Measurements from ENCODE around the gene GALE.
A peak's percentile ranks its signal among the peaks of the same experiment; 100 is the strongest.
"Not testable (repeated sequence)": the region's sequence is repeated elsewhere in the genome, so short reads cannot be mapped to it uniquely, and the experiment has no call there.

The GALE gene

DNA sequence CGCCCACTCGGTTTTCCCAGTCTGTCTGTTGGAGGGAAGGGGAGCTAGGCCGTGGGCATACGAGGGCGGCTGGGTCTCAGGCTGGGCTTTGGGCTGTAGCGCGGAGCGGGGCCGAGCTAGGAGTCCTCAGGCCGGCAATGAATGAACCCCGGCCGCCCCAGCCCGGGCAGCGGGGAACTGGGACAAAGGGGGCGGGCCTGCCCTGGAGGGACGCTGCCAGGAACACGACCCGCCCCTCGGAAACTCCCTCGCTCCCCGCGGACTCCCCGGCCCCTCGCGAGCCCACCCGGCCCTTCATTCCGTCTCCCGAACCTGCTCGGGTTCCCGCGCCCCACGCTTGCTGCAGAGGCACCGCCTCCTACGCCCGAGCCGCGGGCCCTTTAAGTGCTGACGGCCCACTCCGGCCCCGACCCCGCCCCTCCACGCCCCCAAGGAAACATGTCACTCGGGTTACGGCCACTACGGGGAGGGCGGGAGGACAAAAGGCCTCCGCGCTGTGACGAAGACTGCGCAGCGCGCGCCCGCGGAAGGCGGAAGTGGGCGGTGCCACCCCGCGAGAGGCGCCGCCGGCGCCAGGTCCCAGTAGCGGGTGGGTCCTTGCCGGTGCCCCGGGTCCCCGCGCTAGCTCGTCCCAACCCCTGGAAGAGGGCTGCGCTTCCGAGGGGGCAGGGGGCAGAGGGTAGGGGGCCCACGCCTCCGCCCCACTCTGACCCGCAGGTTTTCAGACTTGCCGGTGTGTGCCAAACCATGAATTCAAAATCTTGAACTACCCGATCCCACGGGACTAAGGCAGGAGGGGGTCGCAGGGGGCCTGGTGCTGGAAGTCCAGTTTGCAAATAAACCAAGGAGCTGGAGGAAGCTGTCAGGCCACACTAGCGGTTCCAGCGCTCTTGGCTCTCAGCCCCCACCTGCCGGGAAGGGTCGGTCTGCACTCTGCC, at the start of gene GALE:
TSS of gene GALE (minus strand) at position 355 of the 938 bp plus-strand sequence. CDS start 1,747 bp downstream, outside the sequence.
- peak; percentile 65 to 97 (median 93) for DNase-seq

DNA sequence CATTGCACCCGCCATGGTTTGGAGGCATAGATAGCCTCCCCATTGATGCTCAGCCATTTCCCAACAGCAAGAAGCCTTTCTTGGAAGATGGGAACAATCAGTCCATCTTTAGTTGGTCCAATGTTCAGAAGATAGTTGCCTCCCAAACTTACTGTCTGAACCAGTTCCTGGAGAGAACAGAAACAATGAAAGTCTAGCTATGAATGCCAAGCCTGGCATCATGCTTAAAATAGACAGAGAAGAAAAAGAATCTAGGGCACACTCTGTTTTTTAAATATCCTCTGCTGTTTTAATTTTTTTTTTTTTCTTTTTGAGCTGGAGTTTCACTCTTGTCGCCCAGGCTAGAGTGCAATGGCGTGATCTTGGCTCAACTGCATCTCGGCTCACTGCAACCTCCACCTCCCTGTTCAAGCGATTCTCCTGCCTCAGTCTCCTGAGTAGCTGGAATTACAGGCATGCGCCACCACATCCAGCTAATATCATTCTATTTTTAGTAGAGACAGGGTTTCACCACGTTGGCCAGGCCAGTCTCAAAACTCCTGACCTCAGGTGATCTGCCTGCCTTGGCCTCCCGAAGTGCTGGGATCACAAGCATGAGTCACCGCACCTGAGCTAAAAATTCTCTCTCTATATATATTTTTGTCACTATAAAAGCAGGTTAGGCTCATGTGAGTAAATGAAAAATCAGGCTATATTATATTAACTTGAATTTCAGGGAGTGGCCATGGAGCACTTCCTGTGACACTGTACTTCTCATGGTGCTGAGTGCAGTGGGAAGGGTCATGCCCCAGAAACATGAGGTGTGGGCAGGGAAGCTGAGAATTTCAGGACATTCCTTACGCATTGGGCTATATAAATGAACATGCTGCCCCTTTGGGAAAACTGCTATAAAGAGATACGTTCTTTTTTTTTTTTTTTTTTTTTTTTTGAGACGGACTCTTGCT, 48.4 kb upstream of the GALE start:
- no peak for DNase-seq

DNA sequence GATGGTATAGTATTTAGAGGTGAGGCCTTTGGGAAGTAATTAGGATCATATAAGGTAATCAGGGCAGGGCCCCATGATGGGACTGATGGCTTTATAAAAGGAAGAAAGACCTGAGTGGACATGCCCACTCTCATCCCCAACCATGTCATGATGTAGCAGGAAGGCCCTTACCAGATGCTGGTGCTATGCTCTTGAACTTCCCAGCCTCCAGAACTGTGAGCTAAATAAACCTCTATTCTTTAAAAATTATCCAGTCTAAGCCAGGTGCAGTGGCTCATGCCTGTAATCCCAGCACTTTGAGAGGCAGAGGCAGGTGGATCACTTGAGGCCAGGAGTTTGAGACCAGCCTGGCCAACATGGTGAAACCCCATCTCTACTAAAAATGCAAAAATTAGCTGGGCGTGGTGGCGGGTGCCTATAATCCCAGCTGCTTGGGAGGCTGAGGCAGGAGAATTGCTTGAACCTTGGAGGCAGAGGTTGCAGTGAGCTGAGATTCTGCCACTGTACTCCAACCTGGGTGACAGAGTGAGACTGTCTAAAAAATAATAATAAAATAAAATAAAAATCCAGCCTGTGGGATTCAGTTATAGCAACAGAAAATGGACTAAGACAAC, 47.0 kb upstream of the GALE start:
- DNase-seq, result not testable (repeated sequence)

DNA sequence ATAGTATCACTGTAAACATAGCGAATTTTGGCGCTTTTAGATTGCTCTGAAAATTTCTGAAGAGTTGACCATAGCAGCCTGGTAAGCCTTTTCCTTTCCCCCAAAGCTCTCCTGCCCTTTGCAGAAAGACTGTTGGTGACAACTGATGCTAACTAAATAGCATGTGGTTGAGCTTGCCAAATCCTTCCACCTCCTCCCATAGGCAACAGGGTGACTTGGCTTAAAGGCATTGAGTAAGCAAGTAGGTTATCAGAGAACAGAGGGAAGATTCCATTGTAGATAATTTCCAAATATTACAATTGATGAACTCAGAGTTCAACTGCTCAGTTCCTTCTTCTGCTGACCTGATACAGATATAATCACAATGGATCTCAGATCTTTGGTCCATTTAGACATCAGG, 44.6 kb upstream of the GALE start:
- DNase-seq, result no peak

DNA sequence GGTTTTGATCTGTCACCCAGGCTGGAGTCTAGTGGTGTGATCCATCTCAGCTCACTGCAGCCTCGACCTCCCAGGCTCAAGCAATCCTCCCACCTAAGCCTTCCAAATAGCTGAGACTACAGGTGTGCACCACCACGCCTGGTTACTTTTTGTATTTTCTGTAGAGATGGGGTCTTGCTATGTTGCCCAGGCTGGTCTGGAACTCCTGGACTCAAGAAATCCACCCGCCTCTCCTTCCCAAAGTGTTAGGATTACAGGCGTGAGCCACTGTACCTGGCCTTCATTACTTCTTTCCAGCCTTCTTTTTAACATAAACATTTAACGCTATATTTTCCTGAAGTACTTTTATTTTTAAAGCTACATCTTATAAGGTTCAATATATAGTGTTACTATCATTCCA, 43.1 kb upstream of the GALE start:
- DNase-seq, result no peak

DNA sequence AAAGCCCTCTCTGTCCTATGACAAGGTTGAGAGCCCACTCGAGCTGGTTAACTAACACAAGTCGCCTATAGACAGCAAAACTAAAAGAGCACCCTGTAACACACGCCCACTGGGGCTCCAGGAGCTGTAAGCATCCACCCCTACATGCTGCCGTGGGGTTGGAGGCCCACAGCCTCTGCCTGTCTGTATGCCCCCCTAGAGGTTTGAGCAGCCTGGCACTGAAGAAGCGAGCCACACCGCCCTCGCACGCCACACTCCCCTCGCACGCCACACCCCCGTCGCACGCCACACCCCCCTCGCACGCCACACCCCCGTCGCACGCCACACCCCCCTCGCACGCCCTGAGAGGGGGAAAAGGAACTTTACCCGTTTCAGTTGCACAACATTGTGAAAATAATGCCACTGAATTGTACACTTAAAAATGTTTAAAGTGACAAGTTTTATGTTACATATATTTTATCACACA, 37.9 kb upstream of the GALE start:
- DNase-seq, result peak in 8 of 14 donors; percentile 1 to 23 (median 8)

DNA sequence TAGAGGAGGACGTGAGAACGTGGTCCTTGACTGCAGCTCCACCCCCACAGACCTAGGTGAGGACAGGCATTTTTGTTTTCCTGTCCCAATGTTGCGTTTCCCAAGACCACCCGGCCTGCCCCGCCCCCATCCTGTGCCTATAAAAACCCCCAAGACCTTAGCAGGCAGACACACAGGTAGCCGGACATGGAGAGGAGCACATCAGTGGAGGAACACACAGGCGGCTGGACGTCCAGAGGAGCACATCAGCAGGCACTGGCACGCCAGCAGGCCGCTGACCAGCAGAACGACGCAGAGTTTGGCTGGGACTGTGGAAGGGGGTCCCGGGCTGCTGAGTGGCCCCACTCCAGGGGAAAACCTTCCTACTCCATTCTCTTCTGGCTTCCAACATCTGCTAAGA, 37.4 kb upstream of the GALE start:
- no peak for DNase-seq

DNA sequence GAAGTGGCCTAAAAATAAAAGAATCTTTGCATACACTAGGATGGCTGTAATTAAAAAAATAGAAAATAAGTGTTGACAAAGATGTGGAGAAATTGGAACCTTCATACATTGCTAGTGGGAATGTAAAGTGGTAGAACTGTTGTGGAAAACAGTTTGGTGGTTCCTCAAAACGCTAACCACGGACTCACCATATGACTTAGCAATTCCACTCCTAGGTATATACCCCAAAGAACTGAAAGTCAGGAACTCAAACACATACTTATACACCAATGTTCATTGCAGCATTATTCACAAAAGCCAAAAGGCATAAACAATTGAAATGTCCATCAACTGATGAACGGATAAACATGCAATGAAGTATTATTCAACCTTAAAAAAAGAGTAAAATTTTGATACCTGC, 35.5 kb upstream of the GALE start:
- no peak for DNase-seq

DNA sequence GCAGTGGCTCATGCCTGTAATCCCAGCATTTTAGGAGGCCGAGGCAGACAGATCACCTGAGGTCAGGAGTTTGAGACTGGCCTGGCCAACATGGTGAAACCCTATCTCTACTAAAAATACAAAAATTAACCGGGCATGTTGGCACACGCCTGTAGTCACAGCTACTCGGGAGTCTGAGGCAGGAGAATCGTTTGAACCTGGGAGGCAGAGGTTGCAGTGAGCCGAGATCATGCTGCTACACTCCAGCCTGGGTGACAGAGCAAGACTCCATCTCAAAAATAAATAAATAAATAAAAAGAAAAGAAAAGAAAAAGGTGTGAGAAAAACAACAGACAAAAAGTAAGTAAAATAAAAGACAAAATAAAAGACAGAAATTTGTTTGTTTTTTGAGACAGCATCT, 33.6 kb upstream of the GALE start:
- not testable (repeated sequence) for DNase-seq

DNA sequence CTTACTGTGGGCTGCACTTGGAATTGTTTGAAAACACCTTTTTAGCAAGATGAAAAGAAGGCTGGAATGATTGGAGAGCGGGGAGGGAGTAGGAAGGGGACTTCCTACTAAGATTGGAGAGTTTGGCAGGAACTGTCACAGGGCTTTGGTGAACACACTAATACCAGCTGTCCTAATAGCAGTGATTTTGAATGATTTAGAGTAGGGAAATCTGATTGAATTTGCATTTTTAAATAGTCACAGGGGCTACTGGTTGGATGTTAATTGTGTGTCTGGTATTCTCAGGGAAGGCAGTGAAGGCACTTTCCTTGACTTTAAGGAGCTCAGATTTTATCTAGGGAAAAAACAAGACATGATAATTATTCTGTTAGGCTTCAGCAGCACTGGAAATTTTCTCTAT, 27.2 kb upstream of the GALE start:
- no peak for DNase-seq

DNA sequence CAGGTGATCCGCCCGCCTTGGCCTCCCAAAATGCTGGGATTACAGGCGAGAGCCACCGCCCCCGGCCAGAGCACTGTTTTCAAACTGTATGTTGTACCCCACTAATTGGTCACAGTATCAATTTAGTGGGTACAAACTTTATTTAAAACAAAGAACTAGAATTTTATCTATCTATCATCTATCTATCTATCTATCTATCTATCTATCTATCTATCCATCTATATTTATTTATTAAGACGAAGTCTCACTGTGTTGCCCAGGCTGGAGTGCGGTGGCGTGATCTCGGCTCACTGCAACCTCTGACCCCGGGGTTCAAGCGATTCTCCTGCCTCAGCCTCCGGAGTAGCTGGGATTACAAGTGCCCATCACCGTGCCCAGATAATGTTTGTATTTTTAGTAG, 26.0 kb upstream of the GALE start:
- not testable (repeated sequence) for DNase-seq

DNA sequence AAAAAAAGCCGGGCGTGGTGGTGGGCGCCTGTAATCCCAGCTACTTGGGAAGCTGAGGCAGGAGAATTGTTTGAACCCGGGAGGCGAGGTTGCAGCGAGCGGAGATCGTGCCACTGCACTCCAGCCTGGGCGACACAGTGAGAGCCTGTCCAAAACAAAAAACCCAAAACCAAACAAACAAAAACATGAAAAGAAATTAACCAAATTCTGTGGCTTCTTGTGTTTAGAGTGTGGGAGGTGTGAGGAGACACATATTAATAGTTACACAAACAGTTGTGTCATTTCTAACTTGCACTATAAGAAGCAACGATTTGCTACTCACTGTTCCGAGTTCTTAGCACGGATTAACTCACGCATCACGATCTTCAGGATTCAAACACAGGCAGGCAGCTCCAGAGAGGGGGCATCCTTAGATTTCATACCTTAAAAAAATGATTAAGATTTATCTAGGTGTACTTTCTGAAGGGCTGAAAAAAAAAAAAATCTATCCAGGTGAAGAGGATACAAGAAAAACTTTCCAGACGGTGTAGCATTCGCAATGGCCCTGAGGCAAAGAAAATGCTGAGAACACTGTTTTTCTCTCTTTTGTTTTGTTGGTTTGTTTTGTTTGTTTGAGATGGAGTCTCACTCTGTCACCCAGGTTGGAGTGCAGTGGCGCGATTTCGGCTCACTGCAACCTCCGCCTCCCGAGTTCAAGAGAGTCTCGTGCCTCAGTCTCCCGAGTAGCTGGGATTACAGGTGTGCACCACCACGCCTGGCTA, 25.4 kb upstream of the GALE start:
- peak in 1 of 14 donors; percentile 1 for DNase-seq

DNA sequence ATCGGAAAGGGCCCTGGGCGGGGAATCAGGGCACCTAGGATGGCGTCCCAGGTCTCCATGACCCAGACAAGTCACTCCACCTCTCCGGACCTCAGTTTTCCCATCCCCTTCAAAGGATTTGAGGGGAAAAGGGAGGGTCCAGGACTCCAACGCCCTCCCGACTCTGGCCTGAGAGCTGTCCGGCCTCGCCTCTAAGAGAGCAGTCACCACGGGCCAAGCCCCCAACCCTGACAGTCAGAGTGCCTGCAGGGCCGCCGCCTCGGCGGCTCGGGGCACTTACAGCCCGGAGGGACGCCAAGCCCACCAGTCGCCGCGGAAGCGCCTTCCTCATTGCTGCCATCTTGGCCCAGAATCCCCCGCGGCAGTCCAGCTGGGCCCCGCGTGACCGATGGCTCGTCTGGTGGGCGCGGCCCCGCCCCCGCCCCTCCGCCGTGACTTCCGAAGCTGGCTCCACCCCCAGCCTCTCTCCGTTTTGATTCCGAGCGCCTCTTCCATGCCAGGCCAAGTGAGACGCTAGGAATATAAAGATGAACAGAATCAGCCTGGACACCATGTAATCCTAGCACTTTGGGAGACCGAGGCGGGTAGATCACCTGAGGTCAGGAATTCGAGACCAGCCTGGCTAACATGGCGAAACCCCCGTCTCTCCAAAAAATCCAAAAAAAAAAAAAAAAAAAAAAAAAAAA, 24.7 kb upstream of the GALE start, which contains the start of gene HMGCL:
TSS of gene HMGCL (minus strand) at position 354 of the 686 bp plus-strand sequence. CDS start at position 340, 14 bp downstream.
- DNase-seq, result peak; percentile 48 to 93 (median 84)

DNA sequence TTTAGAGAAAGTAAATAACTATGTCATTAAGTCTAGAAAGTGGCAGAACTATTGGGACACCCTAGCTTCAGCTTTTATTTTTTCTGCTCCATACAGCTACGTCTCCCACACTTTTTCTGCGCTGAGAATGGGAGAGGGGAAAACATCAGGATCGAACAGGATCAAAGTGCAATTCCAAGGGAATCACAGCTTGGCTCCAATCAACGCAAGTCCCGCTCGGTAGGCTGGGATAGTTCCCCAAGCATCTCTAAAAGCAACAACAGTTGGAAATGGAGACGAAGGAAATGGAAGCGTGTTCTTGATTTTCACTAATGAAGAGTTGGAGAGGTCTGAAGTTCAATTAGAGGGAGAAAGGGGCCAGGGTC, 24.1 kb upstream of the GALE start:
- DNase-seq, result no peak

DNA sequence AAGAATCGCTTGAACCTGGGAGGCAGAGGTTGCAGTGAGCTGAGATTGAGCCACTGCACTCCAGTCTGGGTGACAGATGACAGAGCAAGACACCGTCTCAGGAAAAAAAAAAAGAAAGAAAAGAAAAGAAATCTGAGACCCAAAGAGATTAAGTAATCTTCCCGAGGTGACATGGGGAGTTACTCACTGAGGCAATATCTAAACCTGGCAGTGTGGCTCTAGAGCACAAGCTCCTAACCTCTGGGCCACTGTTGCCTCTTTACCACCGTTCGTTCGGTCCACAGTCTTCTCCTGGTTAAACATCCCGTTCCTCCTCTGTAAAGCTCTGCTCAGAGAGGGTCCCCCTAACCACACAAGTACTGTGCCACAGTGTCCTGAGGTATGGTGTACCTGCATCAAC, 23.2 kb upstream of the GALE start:
- DNase-seq, result no peak

DNA sequence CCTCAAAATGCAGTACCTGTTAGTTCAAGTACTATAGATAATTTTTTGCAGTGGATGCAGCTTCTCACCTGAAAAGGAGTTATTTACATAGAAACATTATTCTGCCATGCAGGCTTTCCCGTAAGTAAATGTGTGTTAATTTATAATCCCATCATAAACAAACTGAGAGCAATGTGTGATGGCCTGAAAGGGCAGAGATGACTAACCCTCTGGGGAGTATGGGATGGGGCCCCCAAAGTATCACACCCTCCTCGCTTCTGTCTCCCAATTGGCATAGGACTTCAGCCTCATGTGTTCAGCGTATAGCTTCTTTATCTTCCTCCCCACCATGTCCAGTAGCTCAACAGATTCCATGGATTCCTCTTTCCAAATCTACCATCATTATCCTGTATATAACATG, 17.1 kb upstream of the GALE start:
- no peak for DNase-seq

DNA sequence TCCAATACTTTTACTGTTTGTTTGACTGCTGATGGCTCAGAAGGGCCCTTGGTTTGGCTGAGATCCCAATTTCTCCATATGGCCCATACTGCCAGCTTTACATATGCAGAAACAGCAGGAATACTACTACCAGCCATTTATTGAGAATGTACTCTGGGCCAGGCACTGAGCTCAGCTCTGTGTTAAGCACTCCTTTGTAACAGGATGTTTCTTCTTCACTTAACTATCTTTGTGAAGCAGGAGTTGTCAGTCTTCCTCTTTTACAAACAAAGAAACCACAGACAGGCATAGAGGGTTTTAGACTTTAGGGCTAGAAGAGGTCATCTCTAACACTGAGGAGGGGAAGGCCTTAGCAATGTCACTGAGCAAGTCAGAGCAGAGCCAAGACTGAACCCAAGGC, 16.4 kb upstream of the GALE start:
- no peak for DNase-seq

DNA sequence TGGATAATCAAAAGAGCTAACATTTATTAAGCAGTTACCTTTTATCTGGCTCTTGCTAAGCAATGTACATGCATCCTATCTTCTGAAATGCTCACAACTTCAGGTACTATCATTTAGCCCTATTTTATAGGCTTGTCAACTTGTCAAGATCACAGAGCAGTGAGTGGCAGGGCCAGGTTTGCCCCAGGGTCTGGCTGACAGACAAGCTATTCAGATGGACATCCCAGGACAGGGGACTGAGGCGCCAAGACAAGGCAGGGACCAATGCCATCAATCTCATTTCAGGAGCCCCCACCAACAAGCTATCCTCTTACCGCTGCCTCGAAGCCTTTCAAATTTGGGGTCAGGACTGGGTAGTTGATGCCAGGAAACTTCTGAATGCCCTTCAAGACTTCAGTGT, 15.8 kb upstream of the GALE start:
- no peak for DNase-seq

DNA sequence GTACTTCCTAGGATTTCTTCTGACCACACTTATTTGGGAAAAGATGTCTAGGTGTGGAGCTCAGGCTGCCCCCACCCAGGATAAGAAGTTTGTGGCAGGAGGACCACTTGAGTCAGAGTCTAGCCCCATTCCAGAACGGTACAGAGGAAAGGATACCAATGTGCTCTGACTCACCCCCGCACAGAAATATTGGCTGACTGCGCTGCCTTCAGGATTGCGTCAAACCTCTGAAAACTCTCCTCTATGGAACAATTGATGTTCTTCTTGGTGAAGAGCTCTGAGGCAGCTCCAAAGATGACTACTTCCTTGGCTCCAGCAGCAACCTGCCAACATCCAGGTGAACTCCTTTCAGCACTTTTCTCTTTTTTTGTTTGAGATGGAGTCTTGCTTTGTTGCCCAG, 13.5 kb upstream of the GALE start:
- DNase-seq, result no peak

DNA sequence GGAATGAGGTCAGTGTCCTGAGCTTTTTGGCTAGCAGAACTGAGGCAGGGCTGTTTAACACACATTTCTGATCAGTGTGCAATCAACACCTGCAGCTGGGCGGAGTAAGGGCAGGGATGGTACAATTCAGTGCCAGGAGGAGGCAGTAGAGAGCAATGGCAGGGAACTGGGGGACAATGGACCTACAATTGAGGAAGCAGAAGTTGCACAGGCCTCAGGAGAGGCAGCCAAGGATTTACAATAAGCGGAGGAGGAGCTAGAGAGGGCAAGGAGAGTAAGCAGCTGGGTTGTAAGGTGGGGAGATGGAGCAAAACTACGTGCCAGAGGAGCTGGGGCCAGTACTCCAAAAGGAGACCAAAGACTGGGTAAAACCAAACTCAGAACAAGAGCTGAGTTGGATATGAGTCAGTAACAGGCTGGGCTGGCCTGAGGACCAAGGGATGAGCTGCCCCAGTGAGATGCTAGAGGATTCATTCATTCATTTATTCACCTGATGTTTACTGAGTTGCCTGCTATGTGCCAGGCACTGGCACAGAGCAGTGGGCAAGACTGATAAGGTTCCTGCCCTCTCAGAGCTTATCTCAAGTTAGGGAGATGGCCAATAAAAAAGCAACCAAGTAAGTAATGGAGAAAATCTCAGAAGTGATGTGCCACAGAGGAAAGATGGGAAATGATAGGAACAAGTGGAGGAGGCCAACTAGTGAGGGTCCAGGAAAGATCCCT, 10.4 kb upstream of the GALE start:
- DNase-seq, result peak in 7 of 14 donors; percentile 8 to 45 (median 16)
